GM12878 (cell line): ENCODE data around the gene HNRNPF. TPM values are rescaled to one million over a fixed set of nuclear protein-coding genes. Genes with fewer than 3 reads are reported as not detected.

Experiments
- ATAC-seq: fragments of 200-7000 bp; cut with Tn5 transposase; 3 replicates; pipeline ENCODE4 v1.9.1; 2020; ENCODE audit warnings: mild to moderate bottlenecking, moderate library complexity
- BruUV-seq: library from RNA; stranded (reverse); fragments of 400-500 nt; replicated peaks from 2 replicates; lab custom pipeline; 2021; lab: Mats Ljungman, UMichigan
- CTCF ChIA-PET: fragments of 300-600 bp; sonication (Branson Sonifier 250); formaldehyde crosslinking; extraction: SDS; loops from one replicate; lab custom pipeline; 2021; ENCODE audit warnings: inconsistent platforms; lab: Yijun Ruan, JAX
- POLR2A ChIA-PET: fragments of 350-600 bp; formaldehyde crosslinking; extraction: SDS; loops from one replicate; lab custom pipeline; 2021; ENCODE audit warnings: inconsistent platforms; lab: Charles Lee
- RAD21 ChIA-PET: fragments of 300-600 bp; sonication (Branson Sonifier 250); formaldehyde crosslinking; loops from one replicate; lab custom pipeline; 2023; ENCODE audit warnings: antibody characterized with exemption; ENCODE audit not compliant: unreplicated experiment; lab: Charles Lee
- SMC1A ChIA-PET: fragments of 300-600 bp; sonication (Branson Sonifier 250); formaldehyde crosslinking; loops from one replicate; lab custom pipeline; 2023; ENCODE audit not compliant: unreplicated experiment, uncharacterized antibody; lab: Charles Lee
- DNase-seq: peaks from one replicate; pipeline ENCODE4 v3.0.0-alpha.2; 2011; ENCODE audit warnings: low read depth, low spot score
- FAIRE-seq: peaks from 3 replicates; lab custom pipeline; 2011; peaks lifted over from hg19 to GRCh38; lab: Jason Lieb, UNC
- H2AFZ ChIP-seq: 2 replicates; pipeline ENCODE4 v1.6.0; 2011; ENCODE audit warnings: low read depth, low read length, control low read depth; ENCODE audit not compliant: control insufficient read depth
- H3K27ac ChIP-seq: 2 replicates; pipeline ENCODE4 v1.5.1; 2011; ENCODE audit warnings: control low read depth; ENCODE audit not compliant: control insufficient read depth, insufficient read depth
- H3K27me3 ChIP-seq, 2 experiments: replicated peaks in 1 of 2; 2 replicates each; pipeline versions ENCODE4 v1.6.0 to v1.6.1; 2011; ENCODE audit warnings: low read length in 1 of 2; ENCODE audit not compliant: control insufficient read depth in 2 of 2, insufficient read depth in 2 of 2
- H3K36me3 ChIP-seq, 2 experiments: 2 replicates each; pipeline ENCODE4 v1.5.1; 2011; ENCODE audit warnings: low read length in 1 of 2; ENCODE audit not compliant: control insufficient read depth in 2 of 2, insufficient read depth in 2 of 2
- H3K4me1 ChIP-seq: 2 replicates; pipeline ENCODE4 v1.6.1; 2011; ENCODE audit warnings: mild to moderate bottlenecking, low read length, moderate library complexity, mixed read lengths; ENCODE audit not compliant: control insufficient read depth, insufficient read depth
- H3K4me2 ChIP-seq: 2 replicates; pipeline ENCODE4 v1.6.0; 2011; ENCODE audit warnings: control low read depth; ENCODE audit not compliant: control insufficient read depth, insufficient read depth
- H3K4me3 ChIP-seq: fragments of 200-600 bp; sonication (generic); 2 replicates; pipeline ENCODE4 v1.5.1; 2016
- H3K79me2 ChIP-seq: 2 replicates; pipeline ENCODE4 v1.6.0; 2011; ENCODE audit warnings: low read length; ENCODE audit not compliant: control insufficient read depth, insufficient read depth
- H3K9ac ChIP-seq: 2 replicates; pipeline ENCODE4 v1.8.0; 2011; ENCODE audit warnings: low read length, control low read depth, mixed read lengths; ENCODE audit not compliant: control insufficient read depth, insufficient read depth
- H3K9me3 ChIP-seq: replicated peaks from 3 replicates; pipeline ENCODE4 v1.5.1; 2011; ENCODE audit warnings: mild to moderate bottlenecking, low read length; ENCODE audit not compliant: control insufficient read depth, insufficient read depth
- H4K20me1 ChIP-seq: 2 replicates; pipeline ENCODE4 v1.6.0; 2011; ENCODE audit not compliant: control insufficient read depth, insufficient read depth
- BACH1 ChIP-seq: fragments of 450-650 bp; IDR thresholded peaks from 2 replicates; pipeline ENCODE4 v1.6.1; 2017; ENCODE audit warnings: mild to moderate bottlenecking, borderline replicate concordance
- BHLHE40 ChIP-seq, 2 experiments: fragments of 450-650 bp in 1 of 2; IDR thresholded peaks; 2 replicates each; pipeline ENCODE4 v1.6.1; 2011 to 2017; ENCODE audit warnings: low read depth in 2 of 2, borderline replicate concordance in 1 of 2, improper control_type of control experiment in 1 of 2, low read length in 1 of 2, mild to moderate bottlenecking in 1 of 2
- EP300 ChIP-seq, 2 experiments: fragments of 150-350 bp in 1 of 2; IDR thresholded peaks; 2 replicates each; pipeline ENCODE4 v1.6.1; 2011 to 2012; ENCODE audit warnings: low read depth in 2 of 2, low read length in 2 of 2, borderline replicate concordance in 1 of 2, improper control_type of control experiment in 1 of 2, inconsistent platforms in 1 of 2; ENCODE audit not compliant: control insufficient read depth in 1 of 2
- ETV6 ChIP-seq, 2 experiments: fragments of 450-650 bp in 1 of 2; IDR thresholded peaks in 1 of 2; conservative IDR thresholded peaks in 1 of 2; 2 replicates each; pipeline ENCODE4 v1.6.1; 2014; ENCODE audit warnings: antibody characterized with exemption in 1 of 2, borderline replicate concordance in 1 of 2, low read depth in 1 of 2, mild to moderate bottlenecking in 1 of 2, moderate library complexity in 1 of 2
- GABPA ChIP-seq: IDR thresholded peaks from 2 replicates; pipeline ENCODE4 v1.6.1; 2014; ENCODE audit warnings: antibody characterized with exemption, low read depth, mild to moderate bottlenecking, inconsistent platforms
- LARP7 ChIP-seq: fragments of 450-650 bp; IDR thresholded peaks from 2 replicates; pipeline ENCODE4 v1.6.1; 2017; ENCODE audit warnings: mild to moderate bottlenecking
- RAD21 ChIP-seq: IDR thresholded peaks from 2 replicates; pipeline ENCODE4 v1.6.1; 2011; ENCODE audit warnings: mild to moderate bottlenecking, low read depth, low read length, moderate library complexity; ENCODE audit not compliant: insufficient read depth
- TAF1 ChIP-seq: IDR thresholded peaks from 2 replicates; pipeline ENCODE4 v1.6.1; 2011; ENCODE audit warnings: mild to moderate bottlenecking, low read depth, low read length, borderline replicate concordance
- ZNF217 ChIP-seq: fragments of 450-650 bp; IDR thresholded peaks from 2 replicates; pipeline ENCODE4 v1.6.1; 2017; ENCODE audit warnings: antibody characterized with exemption, mild to moderate bottlenecking
- ZNF24 ChIP-seq: fragments of 450-650 bp; IDR thresholded peaks from 2 replicates; pipeline ENCODE4 v1.6.1; 2017; ENCODE audit warnings: antibody characterized with exemption, mild to moderate bottlenecking
- ZNF687 ChIP-seq: fragments of 450-650 bp; IDR thresholded peaks from 2 replicates; pipeline ENCODE4 v1.6.1; 2017; ENCODE audit warnings: mild to moderate bottlenecking, moderate library complexity
- WGBS: methylation state at CpG from one replicate; pipeline ENCODE4 v1.1.6; 2016; ENCODE audit warnings: low lambda C conversion rate; ENCODE audit not compliant: insufficient replicate concordance, insufficient coverage; ENCODE audit errors: missing lambda C conversion rate; 5-methylcytosine and 5-hydroxymethylcytosine counted together
- in situ Hi-C: fragments of 300-500 bp; cut with MboI; formaldehyde crosslinking; loops from 9 replicates; pipeline ENCODE4 v1.14.3; 2018; ENCODE audit warnings: mixed read lengths
- intact Hi-C: fragments of 100-400 bp; cut with micrococcal nuclease; formaldehyde crosslinking; loops from one replicate; pipeline ENCODE4 v1.14.2; 2022; ENCODE audit not compliant: unreplicated experiment
- polyA plus RNA-seq, 11 experiments: library from polyadenylated mRNA; depleted of rRNA in 4 of 11; unstranded in 6 of 11; stranded (reverse) in 5 of 11; fragments of >200 nt; fragmentation: Nextera tagmentation in 4 of 11; fragmentation: Illumina TruSeq in 1 of 11; extraction: Ambion mirVana in 4 of 11; extraction: Trizol in 1 of 11; gene quantifications; 1 replicate in 1 of 11; 2 replicates in 10 of 11; pipeline versions ENCODE4 v1.2.1 to v1.2.3, GENCODE V29; 2011 to 2016; ENCODE audit warnings: inconsistent platforms in 2 of 11, missing spikeins in 2 of 11, low read depth in 1 of 11
- total RNA-seq, 4 experiments: library from RNA; depleted of rRNA in 3 of 4; stranded (reverse); fragments of >200 nt in 3 of 4; fragmentation: Illumina TruSeq in 1 of 4; extraction: Trizol in 1 of 4; gene quantifications; 2 replicates each; pipeline versions ENCODE4 v1.2.1 to v1.2.3, GENCODE V29; 2013 to 2021
- TF ChIP-seq, protein P1 (sequence below): fragments of 450-650 bp; IDR thresholded peaks from 2 replicates; pipeline ENCODE4 v1.6.1; 2017; ENCODE audit warnings: borderline replicate concordance
- TF ChIP-seq, protein P2 (sequence below): fragments of 150-350 bp; IDR thresholded peaks from 2 replicates; pipeline ENCODE4 v1.6.1; 2014; ENCODE audit warnings: mild to moderate bottlenecking, low read depth, low read length

Gene HNRNPF
- total and polyA plus RNA-seq, 10 of the 15 experiments (the other 5 are each of a cell fraction or from before 2014, with no cell fraction given) = 156 to 373 (median 293) TPM

GRCh38 chr10:43347997-43348396, 61.0 kb downstream of the HNRNPF start:
- RAD21 ChIA-PET = interaction anchor here (1.6 kb wide), 1 partner anchor 55 kb away, joined by 5 read pairs; no protein-coding TSS in a partner anchor
- no peak overlapping the region for H3K4me3 ChIP-seq
- no peaks in the 10 kb centered on the region for H3K36me3 ChIP-seq
- SMC1A ChIA-PET = interaction anchor here (0.9 to 1.1 kb wide), 3 partner anchors 92 to 227 kb away, joined by 3 to 5 read pairs (median 4); no protein-coding TSS in a partner anchor
- intact Hi-C loops = loop anchor here (1.0 to 10.0 kb wide), 3 partner anchors 55 to 143 kb away; no protein-coding TSS in a partner anchor
- peaks cover 0 to 2% of the 10 kb centered on the region in 2 experiments; a peak in 1 of 4 replicates for H3K27me3 ChIP-seq
- BruUV-seq = no TSS peak
- in situ Hi-C loops = no loop called here
- H3K4me1 ChIP-seq = no peaks in the 10 kb centered on the region
- H3K9me3 ChIP-seq = no peaks in the 10 kb centered on the region
- H3K9ac ChIP-seq = no peak overlapping the region
- CTCF ChIA-PET = interaction anchor here (0.7 to 2.5 kb wide), 7 partner anchors 9 to 143 kb away, joined by 3 to 16 read pairs (median 5); no protein-coding TSS in a partner anchor
- H3K4me2 ChIP-seq = no peak overlapping the region
- POLR2A ChIA-PET = no interaction called here
- no peaks in the 10 kb centered on the region for H3K79me2 ChIP-seq
- no peak for TF ChIP-seq EP300 (IDR thresholded peaks at IDR 0.05; ENCODE audit: borderline replicate concordance in 1 of 2, control insufficient read depth in 1 of 2, low read depth in 2 of 2, low read length in 2 of 2)
- TF ChIP-seq GABPA = no peak
- no peak for TF ChIP-seq LARP7
- TF ChIP-seq, protein P1, sequence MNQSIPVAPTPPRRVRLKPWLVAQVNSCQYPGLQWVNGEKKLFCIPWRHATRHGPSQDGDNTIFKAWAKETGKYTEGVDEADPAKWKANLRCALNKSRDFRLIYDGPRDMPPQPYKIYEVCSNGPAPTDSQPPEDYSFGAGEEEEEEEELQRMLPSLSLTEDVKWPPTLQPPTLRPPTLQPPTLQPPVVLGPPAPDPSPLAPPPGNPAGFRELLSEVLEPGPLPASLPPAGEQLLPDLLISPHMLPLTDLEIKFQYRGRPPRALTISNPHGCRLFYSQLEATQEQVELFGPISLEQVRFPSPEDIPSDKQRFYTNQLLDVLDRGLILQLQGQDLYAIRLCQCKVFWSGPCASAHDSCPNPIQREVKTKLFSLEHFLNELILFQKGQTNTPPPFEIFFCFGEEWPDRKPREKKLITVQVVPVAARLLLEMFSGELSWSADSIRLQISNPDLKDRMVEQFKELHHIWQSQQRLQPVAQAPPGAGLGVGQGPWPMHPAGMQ = no peak
- no peak for TF ChIP-seq ZNF24
- TF ChIP-seq ZNF217 = no peak
- no peak for TF ChIP-seq BHLHE40 (IDR thresholded peaks at IDR 0.05; ENCODE audit: borderline replicate concordance in 1 of 2, low read depth in 2 of 2, low read length in 1 of 2)
- TF ChIP-seq, protein P2, sequence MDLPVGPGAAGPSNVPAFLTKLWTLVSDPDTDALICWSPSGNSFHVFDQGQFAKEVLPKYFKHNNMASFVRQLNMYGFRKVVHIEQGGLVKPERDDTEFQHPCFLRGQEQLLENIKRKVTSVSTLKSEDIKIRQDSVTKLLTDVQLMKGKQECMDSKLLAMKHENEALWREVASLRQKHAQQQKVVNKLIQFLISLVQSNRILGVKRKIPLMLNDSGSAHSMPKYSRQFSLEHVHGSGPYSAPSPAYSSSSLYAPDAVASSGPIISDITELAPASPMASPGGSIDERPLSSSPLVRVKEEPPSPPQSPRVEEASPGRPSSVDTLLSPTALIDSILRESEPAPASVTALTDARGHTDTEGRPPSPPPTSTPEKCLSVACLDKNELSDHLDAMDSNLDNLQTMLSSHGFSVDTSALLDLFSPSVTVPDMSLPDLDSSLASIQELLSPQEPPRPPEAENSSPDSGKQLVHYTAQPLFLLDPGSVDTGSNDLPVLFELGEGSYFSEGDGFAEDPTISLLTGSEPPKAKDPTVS = no peak
- TF ChIP-seq ETV6 (conservative IDR thresholded peaks at IDR 0.05 in 1 of 2, IDR thresholded peaks at IDR 0.05 in 1 of 2; ENCODE audit: borderline replicate concordance in 1 of 2, low read depth in 1 of 2) = no peak
- TF ChIP-seq RAD21 = no peak
- no peak for TF ChIP-seq BACH1
- no peak for TF ChIP-seq ZNF687
- no peak for TF ChIP-seq TAF1
- FAIRE-seq = no peak
- 94% methylated on average over 4 of the region's 4 CpGs for WGBS
- H4K20me1 ChIP-seq = no peaks in the 10 kb centered on the region
- 0 out of 3 replicates have a peak, but pooled peaks have one; percentile 16 for ATAC-seq
- H3K27ac ChIP-seq = no peak overlapping the region
- no peak for DNase-seq
- H2AFZ ChIP-seq = no peak overlapping the region; the same call in 1 of the 2 replicates
